ENCODE measurements around the gene ZSWIM5.
"Not testable (repeated sequence)": the region's sequence is repeated elsewhere in the genome, so short reads cannot be mapped to it uniquely, and the experiment has no call there.

Gene ZSWIM5

DNA sequence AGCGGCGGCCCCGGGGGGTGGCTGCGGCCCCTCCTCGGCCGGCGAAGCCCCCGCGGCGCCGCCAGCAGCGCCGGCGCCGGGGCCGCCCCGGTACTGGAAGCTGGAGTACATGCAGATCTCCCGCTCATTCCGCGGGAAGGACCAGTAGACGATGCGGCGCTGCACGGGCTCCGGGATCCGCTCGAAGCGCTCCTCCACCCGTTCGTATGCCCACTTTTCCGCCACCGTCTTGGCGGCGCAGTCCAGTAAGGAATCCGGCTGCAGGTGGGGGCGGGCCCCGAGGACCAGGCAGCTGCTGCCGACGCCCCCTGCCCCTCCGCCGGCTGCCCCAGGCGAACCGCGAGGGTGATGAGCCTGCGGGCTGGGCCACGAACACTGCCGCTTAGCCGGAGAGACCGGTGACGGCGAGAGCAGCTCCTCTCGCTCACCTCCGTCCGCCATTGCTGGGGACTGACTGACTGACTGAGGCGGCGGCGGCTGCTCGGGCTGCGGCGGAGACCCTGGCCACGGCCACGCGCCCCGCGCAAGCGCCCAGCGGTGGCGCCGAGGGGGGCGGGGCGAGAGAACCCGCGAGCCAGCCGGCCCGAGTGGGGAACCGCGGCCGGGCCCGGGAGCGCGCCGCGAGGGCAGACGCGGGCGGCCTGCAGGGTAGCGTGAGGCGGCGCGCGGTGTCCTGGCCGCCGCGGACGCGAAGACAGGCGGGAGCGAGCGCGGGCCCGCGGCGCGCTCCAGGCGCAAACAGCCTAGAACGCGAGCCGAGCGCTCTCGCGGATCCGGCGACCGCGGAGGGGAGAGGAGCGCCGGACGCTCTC, at the start of gene ZSWIM5:
Gene ZSWIM5 (minus strand): TSS at position 696 of the 812 bp plus-strand sequence. CDS start 255 bp downstream, at position 441.
- peak in 54 of 56 donors; percentile 23 to 88 (median 71) for DNase-seq

DNA sequence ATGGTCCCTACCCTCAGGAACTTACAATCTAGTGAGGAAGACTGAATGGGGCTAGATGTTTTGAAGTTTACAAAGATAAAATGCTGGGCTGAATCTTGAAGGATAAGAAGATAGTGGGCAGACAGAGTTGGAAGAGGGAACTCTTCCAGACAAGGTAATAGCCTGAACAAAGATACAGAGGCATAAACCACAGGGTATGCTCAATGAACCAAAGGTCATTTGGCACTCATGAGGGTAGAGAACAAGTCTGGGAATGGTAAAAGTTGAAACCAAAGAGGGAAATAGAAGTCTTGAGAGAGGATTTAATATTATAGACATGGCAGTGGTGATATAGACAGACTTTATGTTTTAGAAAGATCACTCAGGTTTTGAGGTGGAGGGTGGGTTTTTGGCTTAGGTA, 48.1 kb upstream of the ZSWIM5 start:
- DNase-seq: no peak

DNA sequence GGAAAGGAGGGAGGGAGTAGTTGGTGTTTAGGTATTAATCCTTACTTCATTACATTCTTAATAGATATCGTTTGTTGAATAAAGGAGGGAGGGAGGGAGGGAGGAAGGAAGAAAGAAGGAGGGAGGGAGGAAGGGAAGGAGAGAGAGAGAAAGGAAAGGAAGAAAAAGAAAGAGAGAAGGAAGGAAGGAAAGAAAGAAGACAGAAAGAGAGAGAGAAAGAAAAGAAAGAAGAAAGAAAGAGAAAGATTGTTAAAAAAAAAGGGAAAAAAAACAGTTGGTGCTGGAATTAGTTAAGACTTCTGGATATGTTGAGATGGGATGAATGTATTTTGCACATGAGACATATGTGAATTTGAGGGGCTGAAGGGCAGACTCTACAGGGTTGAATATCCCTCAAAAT, 44.1 kb upstream of the ZSWIM5 start:
- no peak for DNase-seq

DNA sequence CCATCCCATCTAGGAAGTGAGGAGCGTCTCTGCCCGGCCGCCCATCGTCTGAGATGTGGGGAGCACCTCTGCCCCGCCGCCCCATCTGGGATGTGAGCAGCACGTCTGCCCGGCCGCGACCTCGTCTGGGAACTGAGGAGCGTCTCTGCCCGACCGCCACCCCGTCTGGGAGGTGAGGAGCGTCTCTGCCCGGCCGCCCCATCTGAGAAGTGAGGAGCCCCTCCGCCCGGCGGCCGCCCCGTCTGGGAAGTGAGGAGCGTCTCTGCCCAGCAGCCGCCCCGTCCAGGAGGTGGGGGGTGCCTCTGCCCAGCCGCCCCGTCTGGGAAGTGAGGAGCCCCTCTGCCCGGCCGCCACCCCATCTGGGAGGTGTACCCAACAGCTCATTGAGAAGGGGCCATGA, 41.6 kb upstream of the ZSWIM5 start:
- not testable (repeated sequence) for DNase-seq

DNA sequence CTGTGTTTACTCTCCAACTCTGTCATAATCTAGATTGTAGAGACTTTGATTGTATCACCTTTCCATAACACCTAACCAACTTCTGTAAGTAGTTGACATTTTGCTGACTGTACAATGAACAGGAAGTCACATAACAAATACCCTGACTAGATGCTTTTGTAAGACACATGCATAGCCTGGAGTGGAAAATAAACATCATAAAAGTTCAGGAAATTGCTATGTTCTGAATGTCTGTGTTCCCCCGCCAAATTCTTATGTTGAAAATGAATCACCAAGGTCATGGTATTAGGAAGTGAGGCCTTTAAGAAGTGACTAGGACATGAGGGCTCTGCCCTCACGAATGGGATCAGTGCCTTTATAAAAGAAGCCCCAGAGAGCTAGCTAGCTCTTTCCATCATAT, 40.4 kb upstream of the ZSWIM5 start:
- DNase-seq: no peak

DNA sequence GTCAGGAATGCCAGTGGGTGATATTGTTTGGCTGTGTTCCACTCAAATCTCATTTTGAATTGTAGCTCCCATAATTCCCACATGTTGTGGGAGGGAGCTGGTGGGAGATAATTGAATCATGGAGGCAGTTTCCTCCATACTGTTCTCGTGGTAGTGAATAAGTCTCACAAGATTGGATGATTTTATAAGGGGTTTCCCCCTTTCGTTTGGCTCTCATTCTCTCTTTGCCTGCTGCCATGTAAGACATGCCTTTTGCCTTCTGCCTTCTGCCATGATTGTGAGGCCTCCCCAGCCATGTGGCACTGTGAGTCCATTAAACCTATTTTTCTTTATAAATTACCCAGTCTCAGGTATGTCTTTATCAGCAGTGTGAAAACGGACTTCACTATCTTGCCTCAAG, 40.0 kb upstream of the ZSWIM5 start:
- DNase-seq: not testable (repeated sequence)

DNA sequence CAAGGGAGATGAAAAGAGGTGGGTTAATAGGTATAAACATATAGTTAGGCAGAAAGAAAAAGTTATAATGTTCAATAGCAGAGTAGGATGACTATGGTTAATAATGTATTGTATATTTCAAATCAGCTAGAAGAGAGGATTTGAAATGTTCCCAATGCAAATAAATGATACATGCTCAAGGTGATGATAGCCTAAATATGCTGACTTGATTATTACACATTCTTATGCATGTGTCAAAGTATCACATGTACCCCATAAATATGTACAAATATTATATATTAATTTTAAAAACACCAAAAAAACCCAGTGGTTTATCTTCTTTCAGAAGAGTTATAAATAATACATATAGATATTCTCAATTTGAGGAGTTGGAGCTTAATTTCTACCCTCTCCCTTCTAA, 38.3 kb upstream of the ZSWIM5 start:
- DNase-seq: no peak

DNA sequence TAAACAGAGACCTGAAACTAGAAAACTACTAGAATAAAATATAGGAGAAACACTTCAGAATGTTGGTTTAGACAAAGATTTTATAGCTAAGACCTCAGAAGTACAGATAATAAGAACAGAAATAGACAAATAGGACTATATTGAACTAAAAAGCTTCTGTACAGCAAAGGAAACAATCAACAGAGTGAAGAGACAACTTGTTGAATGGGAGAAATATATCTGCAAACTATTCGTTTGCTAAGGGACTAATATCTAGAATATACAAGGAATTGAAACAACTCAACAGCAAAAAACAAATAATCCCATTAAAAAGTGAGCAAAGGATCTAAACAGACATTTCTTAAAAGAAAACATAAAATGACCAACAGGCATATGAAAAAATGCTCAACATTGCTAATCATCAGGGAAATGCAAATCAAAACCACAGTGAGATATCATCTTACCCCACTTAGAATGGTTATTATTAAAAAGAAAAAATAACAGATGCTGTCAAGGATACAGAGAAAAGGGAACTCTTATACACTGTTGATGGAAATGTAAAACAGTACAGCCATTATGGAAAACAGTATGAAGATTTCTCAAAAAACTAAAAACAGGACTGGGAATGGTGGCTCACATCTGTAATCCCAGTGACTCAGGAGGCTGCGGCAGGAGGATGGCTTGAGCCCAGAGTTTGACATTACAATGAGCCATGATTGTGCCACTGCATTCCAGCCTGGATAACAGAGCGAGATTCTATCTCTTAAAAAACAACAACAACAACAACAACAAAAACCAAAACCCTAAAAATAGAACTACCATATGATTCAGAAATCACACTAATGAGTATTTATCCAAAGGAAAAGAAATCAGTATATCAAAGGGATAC, 37.3 kb upstream of the ZSWIM5 start:
- DNase-seq: no peak

DNA sequence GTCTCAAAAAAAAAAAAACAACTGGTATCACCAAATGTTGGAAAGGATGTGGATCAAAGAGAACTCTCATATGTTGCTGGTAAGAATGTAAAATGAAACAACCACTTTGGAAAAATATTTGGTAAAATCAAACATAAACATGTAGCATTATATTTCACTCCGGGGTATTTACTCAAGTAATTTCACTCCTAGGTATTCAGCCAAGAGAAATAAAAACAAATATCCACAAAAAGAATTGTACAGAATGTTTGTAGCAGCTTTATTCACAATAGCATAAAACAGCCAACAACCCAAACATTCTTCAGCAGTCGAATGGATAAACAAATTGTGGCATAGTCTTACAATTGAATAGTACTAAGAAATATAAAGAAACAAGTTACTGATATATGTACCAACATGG, 32.4 kb upstream of the ZSWIM5 start:
- DNase-seq: no peak

DNA sequence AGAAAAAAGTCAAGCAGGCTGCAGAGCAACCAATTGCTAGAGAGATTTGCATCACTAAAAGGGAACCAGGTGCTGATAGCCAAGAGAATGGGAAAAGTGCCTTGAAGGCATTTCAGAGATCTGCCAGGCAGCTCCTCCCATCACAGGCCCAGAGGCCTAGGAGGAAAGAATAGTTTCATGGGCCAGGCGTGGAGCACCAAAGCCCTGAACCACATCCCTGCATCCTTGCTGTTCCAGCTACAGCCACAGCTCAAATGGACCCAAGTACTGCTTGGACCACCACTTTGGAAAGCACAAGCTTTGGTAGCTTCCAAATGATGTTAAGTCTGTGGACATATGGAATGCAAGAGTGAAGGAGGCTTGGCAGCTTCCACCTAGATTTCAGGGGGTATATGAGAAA, 29.7 kb upstream of the ZSWIM5 start:
- DNase-seq: no peak

DNA sequence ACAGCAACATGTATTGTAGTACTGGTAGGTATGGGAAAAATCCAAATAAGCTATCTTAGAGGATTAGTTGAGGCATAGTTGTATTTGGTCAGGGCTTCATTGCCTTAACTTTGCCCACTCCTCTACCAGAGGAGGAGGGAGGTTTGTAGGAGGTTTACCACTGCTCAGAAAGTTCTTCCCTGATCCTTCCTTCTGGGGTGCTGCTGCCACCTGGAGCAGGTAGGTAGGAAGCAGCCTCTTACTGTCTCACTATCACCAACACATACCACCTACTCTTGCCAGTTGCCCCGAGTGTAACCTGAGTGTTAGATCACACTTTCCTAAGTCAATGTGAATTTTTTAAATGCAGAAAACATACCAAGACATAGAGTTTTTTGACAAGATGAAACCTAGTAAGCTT, 24.1 kb upstream of the ZSWIM5 start:
- peak in 1 of 56 donors; percentile 15 for DNase-seq

DNA sequence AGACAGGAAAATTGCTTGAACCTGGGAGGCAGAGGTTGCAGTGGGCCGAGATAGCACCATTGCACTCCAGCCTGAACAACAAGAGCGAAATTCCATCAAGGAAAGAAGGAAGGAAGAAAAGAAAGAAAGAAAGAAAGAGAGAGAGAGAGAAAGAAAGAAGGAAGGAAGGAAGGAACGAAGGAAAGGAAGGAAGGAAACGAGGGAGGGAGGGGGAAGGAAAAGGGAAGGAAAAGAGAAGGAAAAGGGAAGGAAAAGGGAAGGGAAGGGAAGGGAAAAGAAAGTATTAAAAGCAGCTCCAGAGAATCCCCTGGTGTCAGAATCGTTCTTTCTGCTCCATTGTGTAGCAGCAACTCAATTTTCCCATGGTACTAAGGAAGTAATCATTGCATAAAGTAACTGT, 19.2 kb upstream of the ZSWIM5 start:
- no peak for DNase-seq

DNA sequence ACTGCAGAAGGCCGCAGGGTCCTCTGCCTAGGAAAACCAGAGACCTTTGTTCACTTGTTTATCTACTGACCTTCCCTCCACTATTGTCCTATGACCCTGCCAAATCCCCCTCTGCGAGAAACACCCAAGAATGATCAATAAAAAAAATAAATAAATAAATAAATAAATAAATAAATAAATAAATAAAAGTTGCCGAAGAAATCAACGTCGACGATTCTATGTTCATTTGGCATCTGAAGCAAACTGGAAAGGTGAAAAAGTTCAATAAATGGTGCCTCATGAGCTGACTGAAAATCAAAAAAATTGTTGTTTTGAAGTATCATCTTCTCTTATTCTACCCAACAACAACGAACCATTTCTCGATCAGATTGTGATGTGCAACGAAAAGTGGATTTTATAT, 17.3 kb upstream of the ZSWIM5 start:
- DNase-seq: not testable (repeated sequence)

DNA sequence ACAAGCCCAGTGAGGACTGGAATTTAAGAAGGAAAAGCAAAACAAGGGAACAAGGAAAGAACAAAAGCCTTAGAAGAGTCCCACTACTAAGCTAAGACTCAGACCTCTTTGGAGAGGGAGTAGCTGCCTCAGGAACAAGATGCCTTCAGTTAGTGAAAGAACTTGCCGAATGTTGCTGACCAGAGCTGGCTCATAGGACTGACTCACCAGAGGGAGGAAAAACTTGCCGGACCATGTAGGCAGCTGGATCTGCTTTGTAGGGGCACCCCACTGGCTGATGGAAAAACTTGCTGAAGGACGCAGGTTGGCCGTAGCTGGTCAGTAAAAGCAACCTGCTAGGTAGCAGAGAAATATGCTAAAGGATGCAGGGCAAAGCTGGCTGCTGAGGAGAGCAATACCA, 15.3 kb upstream of the ZSWIM5 start:
- DNase-seq: no peak

DNA sequence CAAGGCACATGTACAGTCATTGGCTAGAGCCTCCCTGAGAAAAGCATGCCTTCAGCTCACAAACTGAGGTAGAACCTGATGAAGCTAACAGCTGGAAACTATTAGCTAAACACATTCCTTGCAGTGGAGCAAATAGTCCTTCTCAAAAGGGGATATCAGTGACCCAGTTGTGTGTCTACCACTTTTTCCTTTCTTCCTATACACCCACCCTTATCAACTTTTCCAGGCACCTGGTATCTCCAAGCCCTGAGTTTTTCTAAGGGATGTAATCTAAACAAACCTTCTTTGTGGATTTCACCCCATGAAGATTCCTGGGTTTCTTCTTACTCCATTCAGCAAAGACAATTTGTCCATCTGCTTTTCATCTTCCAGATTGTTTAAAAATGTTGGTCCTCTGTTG, 10.5 kb upstream of the ZSWIM5 start:
- DNase-seq: no peak

DNA sequence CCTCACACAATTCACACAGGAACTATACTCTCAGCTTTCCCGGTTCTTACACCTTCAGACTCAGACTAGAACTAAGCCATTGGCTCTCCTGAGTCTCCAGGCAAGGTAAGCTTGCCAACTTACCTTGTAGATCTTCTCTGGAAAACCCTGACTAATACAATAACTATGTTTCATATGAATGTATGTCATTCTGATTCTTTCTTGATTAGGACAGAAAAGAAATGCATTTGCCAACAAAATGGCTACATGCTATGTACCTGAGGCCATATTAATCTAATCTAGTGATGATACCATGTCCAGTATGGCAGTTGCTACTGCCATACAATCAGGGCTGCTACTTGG, 9.8 kb upstream of the ZSWIM5 start:
- no peak for DNase-seq

DNA sequence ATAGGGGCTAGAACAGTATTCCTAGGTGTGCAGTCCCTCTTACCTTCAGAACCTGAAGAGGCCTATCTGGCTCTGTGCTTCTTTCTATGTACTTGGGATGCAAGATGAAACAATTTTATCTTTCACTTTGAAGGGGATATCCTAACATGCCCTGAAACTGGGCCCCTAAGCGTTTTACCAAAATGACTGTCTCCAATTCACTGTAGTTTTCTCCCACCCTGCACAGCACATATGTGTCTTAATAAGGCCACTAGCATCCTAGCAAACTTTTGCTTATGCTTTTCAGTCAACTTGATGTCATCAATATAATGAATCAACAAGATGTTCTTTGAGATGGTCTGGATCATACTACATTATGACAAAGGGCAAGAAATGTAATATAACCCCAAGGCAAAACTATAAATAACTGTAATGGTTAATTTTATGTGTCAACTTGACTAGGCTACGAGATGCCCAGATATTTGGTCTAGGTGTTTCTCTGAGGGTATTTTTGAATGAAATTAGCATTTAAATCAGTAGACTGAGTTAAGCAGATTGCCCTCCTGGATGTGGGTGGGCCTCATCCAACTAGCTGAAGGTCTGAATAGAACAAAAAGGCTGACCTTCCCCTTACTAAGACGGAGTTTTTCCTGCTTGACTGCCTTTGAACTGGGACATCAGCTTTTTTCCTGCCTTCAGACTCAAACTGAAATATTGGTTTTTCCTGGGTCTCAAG, 9.2 kb upstream of the ZSWIM5 start:
- DNase-seq: no peak

DNA sequence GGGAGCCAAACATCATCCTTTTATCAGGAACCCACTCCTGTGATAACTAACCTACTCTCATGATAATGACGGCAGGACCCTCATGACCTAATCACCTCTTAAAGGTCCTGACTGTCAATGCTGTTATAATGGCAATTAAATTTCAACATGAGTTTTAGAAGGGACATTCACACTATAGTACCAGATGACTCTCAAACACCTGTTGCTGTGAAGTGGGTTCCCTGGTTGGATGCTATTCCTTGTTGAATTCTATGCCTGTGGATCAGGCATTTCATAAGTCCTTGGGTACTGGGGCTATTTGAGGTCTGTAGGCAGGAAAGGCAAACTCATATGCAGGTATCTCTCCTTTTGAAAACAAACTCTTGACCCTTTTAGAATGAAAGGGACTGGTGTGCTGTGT, 7.5 kb upstream of the ZSWIM5 start:
- no peak for DNase-seq

DNA sequence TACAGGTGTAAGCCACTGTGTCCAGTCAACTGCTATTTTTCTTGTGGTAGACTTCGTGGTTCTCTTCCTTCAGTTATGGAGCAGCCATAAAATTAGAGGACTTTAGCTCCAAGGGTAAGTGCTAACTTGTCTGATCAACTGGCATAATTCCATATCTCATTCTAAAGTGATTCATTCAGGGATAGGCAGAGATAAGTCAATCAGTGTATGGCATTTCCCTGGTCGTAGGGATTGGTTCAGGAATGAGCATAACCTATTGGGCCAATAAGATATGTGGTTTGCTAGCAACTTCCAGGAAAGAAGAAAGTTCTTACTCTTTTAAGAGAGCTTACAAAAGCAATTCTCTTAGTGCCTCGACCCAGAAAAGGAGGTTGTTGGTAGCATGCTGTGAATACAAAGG, 4.7 kb upstream of the ZSWIM5 start:
- no peak for DNase-seq

DNA sequence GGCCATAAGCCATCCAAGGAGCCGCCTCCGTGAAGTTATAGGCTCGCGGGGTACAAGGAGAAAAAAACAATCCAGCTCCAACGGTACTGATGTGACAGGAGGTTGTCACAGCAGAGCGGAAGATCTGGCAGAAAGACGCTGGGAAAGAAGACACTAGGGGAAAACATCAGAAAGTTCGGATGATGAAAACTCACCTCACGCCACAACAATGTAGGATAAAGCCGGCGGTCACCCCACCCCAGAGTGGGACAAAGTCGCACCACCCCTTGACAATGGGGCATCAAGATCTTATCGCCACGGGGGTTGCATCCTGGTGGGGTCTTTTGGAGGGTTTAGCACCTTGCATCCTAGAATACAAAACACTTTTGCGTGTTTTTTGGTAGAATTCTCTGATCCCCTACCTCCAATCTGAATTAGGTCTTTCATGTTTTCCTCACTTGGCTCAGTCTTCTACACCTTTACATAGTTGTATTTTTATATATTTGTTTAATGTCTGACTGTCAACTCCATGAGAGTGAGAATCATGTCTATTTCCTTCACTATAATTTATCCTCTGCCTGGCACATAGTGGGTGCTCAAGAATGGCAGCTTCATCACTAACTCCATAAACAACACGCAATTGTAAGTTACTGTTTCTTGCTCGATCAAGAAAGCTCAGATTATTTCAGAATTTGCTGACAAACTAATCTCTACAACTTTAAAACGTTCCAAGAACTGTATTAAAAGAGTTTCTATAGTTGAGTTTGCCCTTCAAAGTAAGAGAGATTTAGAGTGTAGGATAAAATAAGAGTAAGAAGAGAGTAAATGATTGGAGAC, 611 bp upstream of the ZSWIM5 start:
- DNase-seq: peak in 3 of 56 donors; percentile 16 to 40 (median 32)

All from nucleus accumbens (tissue), 56 donors.